HepG2 (cell line): ENCODE measurements around the gene INO80. TPM values are rescaled to one million over a fixed set of nuclear protein-coding genes. Genes with fewer than 3 reads are reported as not detected.

Experiments
- BATF2 ChIP-seq: sonication (generic); formaldehyde crosslinking; IDR thresholded peaks from 2 replicates; pipeline ENCODE4 v1.8.0; 2022; ENCODE audit warnings: mild to moderate bottlenecking, missing genetic modification reagents, moderate library complexity
- CEBPZ ChIP-seq: IDR thresholded peaks from 2 replicates; pipeline ENCODE4 v1.6.1; 2012; ENCODE audit warnings: low read length, improper control_type of control experiment
- CERS6 ChIP-seq: sonication (generic); formaldehyde crosslinking; IDR thresholded peaks from 2 replicates; pipeline ENCODE4 v1.5.0; 2020; ENCODE audit warnings: missing genetic modification reagents
- ERF ChIP-seq: IDR thresholded peaks from 2 replicates; pipeline ENCODE4 v1.6.1; 2018; ENCODE audit warnings: missing biosample characterization, missing genetic modification reagents
- FLYWCH1 ChIP-seq: sonication (generic); formaldehyde crosslinking; IDR thresholded peaks from 2 replicates; pipeline ENCODE4 v1.8.1; 2023; ENCODE audit warnings: mild to moderate bottlenecking, missing genetic modification reagents
- GABPA ChIP-seq, 2 experiments: IDR thresholded peaks; 2 replicates each; pipeline ENCODE4 v1.6.1; 2011 to 2016; ENCODE audit warnings: low read depth in 2 of 2, low read length in 1 of 2, missing biosample characterization in 1 of 2, missing genetic modification characterization in 1 of 2
- GATAD2A ChIP-seq: IDR thresholded peaks from 2 replicates; pipeline ENCODE4 v1.6.1; 2016
- HCFC1 ChIP-seq: fragments of 150-350 bp; IDR thresholded peaks from 2 replicates; pipeline ENCODE4 v1.6.1; 2014; ENCODE audit warnings: low read depth, low read length
- KAT8 ChIP-seq: IDR thresholded peaks from 2 replicates; pipeline ENCODE4 v1.6.1; 2016; ENCODE audit warnings: missing genetic modification reagents, missing compliant biosample characterization
- PRMT3 ChIP-seq: sonication (generic); formaldehyde crosslinking; IDR thresholded peaks from 2 replicates; pipeline ENCODE4 v1.8.1; 2022; ENCODE audit warnings: low read depth, mild to moderate bottlenecking, moderate library complexity, missing genetic modification reagents, borderline replicate concordance
- RARA ChIP-seq: IDR thresholded peaks from 2 replicates; pipeline ENCODE4 v1.6.1; 2016; ENCODE audit warnings: missing genetic modification reagents, missing compliant biosample characterization
- TCF12 ChIP-seq, 2 experiments: fragments of 450-650 bp in 1 of 2; sonication (generic) in 1 of 2; formaldehyde crosslinking in 1 of 2; IDR thresholded peaks; 2 replicates each; pipeline versions ENCODE4 v1.6.1 to v1.8.0; 2017 to 2022; ENCODE audit warnings: antibody characterized with exemption in 1 of 2, mild to moderate bottlenecking in 1 of 2, missing genetic modification reagents in 1 of 2, moderate library complexity in 1 of 2
- ZBTB8A ChIP-seq: sonication (generic); formaldehyde crosslinking; IDR thresholded peaks from 2 replicates; pipeline ENCODE4 v1.4.0; 2020; ENCODE audit warnings: mild to moderate bottlenecking, low read depth, missing genetic modification reagents, borderline replicate concordance
- ZFP36L1 ChIP-seq: sonication (generic); formaldehyde crosslinking; IDR thresholded peaks from 2 replicates; pipeline ENCODE4 v1.8.0; 2022; ENCODE audit warnings: mild to moderate bottlenecking, missing genetic modification reagents, moderate library complexity
- ZNF20 ChIP-seq: sonication (generic); formaldehyde crosslinking; IDR thresholded peaks from 2 replicates; pipeline ENCODE4 v1.4.0; 2020; ENCODE audit warnings: mild to moderate bottlenecking, moderate library complexity, missing genetic modification reagents
- ZNF230 ChIP-seq: sonication (generic); formaldehyde crosslinking; IDR thresholded peaks from 2 replicates; pipeline ENCODE4 v1.4.0; 2020; ENCODE audit warnings: mild to moderate bottlenecking, missing genetic modification reagents
- ZNF256 ChIP-seq: sonication (generic); formaldehyde crosslinking; conservative IDR thresholded peaks from 2 replicates; pipeline ENCODE4 v1.4.0; 2020; ENCODE audit warnings: missing genetic modification reagents
- ZNF362 ChIP-seq: sonication (generic); formaldehyde crosslinking; IDR thresholded peaks from 2 replicates; pipeline ENCODE4 v1.4.0; 2020; ENCODE audit warnings: missing genetic modification reagents, mild to moderate bottlenecking, borderline replicate concordance
- ZNF383 ChIP-seq: sonication (generic); formaldehyde crosslinking; IDR thresholded peaks from 2 replicates; pipeline ENCODE4 v1.4.0; 2020; ENCODE audit warnings: missing genetic modification reagents, mild to moderate bottlenecking, borderline replicate concordance
- ZNF512 ChIP-seq: sonication (generic); formaldehyde crosslinking; IDR thresholded peaks from 2 replicates; pipeline ENCODE4 v1.4.0; 2020; ENCODE audit warnings: mild to moderate bottlenecking, missing genetic modification reagents
- ZNF75D ChIP-seq: sonication (generic); formaldehyde crosslinking; IDR thresholded peaks from 2 replicates; pipeline ENCODE4 v1.8.1; 2023; ENCODE audit warnings: missing genetic modification reagents, mild to moderate bottlenecking, borderline replicate concordance
- polyA plus RNA-seq, 8 experiments: library from polyadenylated mRNA; depleted of rRNA in 3 of 8; stranded (reverse) in 7 of 8; unstranded in 1 of 8; fragments of >200 nt; fragmentation: Illumina TruSeq in 4 of 8; extraction: Trizol in 4 of 8; gene quantifications; 2 replicates each; pipeline versions ENCODE4 v1.2.1 to v1.2.3, GENCODE V29; 2011 to 2016; ENCODE audit warnings: low read depth in 4 of 8, missing spikeins in 1 of 8, mixed read lengths in 1 of 8; ENCODE audit not compliant: insufficient read depth in 1 of 8
- total RNA-seq, 5 experiments: library from RNA; depleted of rRNA; stranded (reverse); fragments of >200 nt; fragmentation: Illumina TruSeq; extraction: Trizol; gene quantifications; 2 replicates each; pipeline ENCODE4 v1.2.3, GENCODE V29; 2016; ENCODE audit warnings: low read depth in 1 of 5

INO80 gene
- total and polyA plus RNA-seq, 2 of the 13 experiments (the other 11 are each of a cell fraction or from before 2014, with no cell fraction given), result 3.6 to 14.8 TPM

- no peak for TF ChIP-seq CERS6 (CRISPR knock-in tag)
- TF ChIP-seq KAT8, result peak; percentile 94
- TF ChIP-seq ZFP36L1 (CRISPR knock-in tag), result no peak
- peak; percentile 43; the same call in 1 of the 2 replicates for TF ChIP-seq ZNF20 (CRISPR knock-in tag)
- no peak for TF ChIP-seq ZNF362 (CRISPR knock-in tag)
- TF ChIP-seq GABPA (IDR thresholded peaks at IDR 0.05; ENCODE audit: low read depth, low read length), result peak; percentile 51
- TF ChIP-seq GABPA (CRISPR knock-in tag; IDR thresholded peaks at IDR 0.05; ENCODE audit: low read depth), result peak; percentile 92
- TF ChIP-seq CEBPZ, result no peak
- peak; percentile 83; the same call in 1 of the 2 replicates for TF ChIP-seq ERF (CRISPR knock-in tag)
- peak; percentile 60; the same call in 1 of the 2 replicates for TF ChIP-seq GATAD2A (CRISPR knock-in tag)
- no peak for TF ChIP-seq ZNF256
- no peak for TF ChIP-seq RARA
- TF ChIP-seq BATF2 (CRISPR knock-in tag), result 0 out of 2 replicates have a peak, but pooled peaks have one; percentile 59
- TF ChIP-seq TCF12 (IDR thresholded peaks at IDR 0.05), result no peak
- 0 out of 2 replicates have a peak, but pooled peaks have one; percentile 36 for TF ChIP-seq TCF12 (CRISPR knock-in tag; IDR thresholded peaks at IDR 0.05)
- no peak for TF ChIP-seq ZNF75D
- no peak for TF ChIP-seq FLYWCH1 (CRISPR knock-in tag)
- TF ChIP-seq ZNF230 (CRISPR knock-in tag), result peak; percentile 67; the same call in 1 of the 2 replicates
- TF ChIP-seq PRMT3 (CRISPR knock-in tag), result no peak
- TF ChIP-seq ZNF383 (CRISPR knock-in tag), result no peak
- TF ChIP-seq HCFC1, result peak; percentile 50; the same call in 1 of the 2 replicates
- no peak for TF ChIP-seq ZBTB8A
- TF ChIP-seq ZNF512 (CRISPR knock-in tag), result no peak
These were observed at the start of gene INO80 (continued) for GRCh38 chr15:41116116-41116961.
